ENCODE measurements around the gene NOL6. TPM values are rescaled to one million over a fixed set of nuclear protein-coding genes. Genes with fewer than 3 reads are reported as not detected.
"Not testable (repeated sequence)": the region's sequence is repeated elsewhere in the genome, so short reads cannot be mapped to it uniquely, and the experiment has no call there.

The NOL6 gene, protein sequence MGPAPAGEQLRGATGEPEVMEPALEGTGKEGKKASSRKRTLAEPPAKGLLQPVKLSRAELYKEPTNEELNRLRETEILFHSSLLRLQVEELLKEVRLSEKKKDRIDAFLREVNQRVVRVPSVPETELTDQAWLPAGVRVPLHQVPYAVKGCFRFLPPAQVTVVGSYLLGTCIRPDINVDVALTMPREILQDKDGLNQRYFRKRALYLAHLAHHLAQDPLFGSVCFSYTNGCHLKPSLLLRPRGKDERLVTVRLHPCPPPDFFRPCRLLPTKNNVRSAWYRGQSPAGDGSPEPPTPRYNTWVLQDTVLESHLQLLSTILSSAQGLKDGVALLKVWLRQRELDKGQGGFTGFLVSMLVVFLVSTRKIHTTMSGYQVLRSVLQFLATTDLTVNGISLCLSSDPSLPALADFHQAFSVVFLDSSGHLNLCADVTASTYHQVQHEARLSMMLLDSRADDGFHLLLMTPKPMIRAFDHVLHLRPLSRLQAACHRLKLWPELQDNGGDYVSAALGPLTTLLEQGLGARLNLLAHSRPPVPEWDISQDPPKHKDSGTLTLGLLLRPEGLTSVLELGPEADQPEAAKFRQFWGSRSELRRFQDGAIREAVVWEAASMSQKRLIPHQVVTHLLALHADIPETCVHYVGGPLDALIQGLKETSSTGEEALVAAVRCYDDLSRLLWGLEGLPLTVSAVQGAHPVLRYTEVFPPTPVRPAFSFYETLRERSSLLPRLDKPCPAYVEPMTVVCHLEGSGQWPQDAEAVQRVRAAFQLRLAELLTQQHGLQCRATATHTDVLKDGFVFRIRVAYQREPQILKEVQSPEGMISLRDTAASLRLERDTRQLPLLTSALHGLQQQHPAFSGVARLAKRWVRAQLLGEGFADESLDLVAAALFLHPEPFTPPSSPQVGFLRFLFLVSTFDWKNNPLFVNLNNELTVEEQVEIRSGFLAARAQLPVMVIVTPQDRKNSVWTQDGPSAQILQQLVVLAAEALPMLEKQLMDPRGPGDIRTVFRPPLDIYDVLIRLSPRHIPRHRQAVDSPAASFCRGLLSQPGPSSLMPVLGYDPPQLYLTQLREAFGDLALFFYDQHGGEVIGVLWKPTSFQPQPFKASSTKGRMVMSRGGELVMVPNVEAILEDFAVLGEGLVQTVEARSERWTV
- total RNA-seq, result 10 to 100 TPM; 18.8 to 20.2 (median 18.8) TPM
- long read RNA-seq, donor 1, full-length matches to known transcripts, result 3 of 19 reads
- long read RNA-seq, donor 1, partial matches to known transcripts, result 11 of 19 reads
- long read RNA-seq, donor 1, other reads (novel, unspliced or antisense), result 5 of 19 reads
- long read RNA-seq, donor 2, full-length matches to known transcripts, result 2 of 4 reads
- long read RNA-seq, donor 2, partial matches to known transcripts, result 1 of 4 reads
- long read RNA-seq, donor 2, other reads (novel, unspliced or antisense), result 1 of 4 reads

GRCh38 chr9:33473643-33474352 is at the start of gene NOL6:
TSS of gene NOL6 (minus strand) at chr9:33473924. CDS start at chr9:33473842, 82 bp downstream.
- peaks cover 2% of the 10 kb centered on the region for H3K36me3 ChIP-seq (ENCODE audit: low read depth)
- H3K4me1 ChIP-seq (ENCODE audit: low read depth), result peaks cover 9% of the 10 kb centered on the region
- no peaks in the 10 kb centered on the region for H3K9me3 ChIP-seq
- ATAC-seq (peak; percentile 100), DNase-seq (peak; percentile 97 to 99 (median 98))
- no peak for TF ChIP-seq CTCF (IDR thresholded peaks at IDR 0.05)
- intact Hi-C loops (cut with DNase I, micrococcal nuclease), result no loop called here
- peak within 1 kb of the TSS; percentile 42 for H3K4me3 ChIP-seq

DNA sequence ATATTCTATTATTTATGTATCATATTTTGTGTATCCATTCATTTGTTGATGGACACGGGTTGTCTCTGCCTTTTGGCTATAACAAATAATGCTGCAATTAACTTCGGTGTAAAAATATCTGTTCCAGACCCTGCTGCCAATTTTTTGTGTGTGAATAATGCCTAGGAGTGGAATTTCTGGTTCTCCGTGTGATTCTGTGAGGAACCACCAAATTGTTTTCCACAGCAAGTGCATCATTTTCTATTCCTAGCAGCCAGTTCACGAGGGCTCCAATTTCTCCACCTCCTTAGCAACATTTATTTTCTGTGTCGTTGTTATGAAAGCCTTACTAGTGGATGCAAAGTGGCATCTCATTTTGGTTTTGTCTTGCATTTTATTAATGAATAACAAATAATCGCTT is 48.1 kb upstream of the NOL6 start:
- ATAC-seq, result not testable (repeated sequence)

GRCh38 chr9:33517934-33518577 is 44.3 kb upstream of the NOL6 start:
- H3K4me3 ChIP-seq; H3K36me3 ChIP-seq (ENCODE audit: low read depth); intact Hi-C loops (cut with DNase I, micrococcal nuclease); ATAC-seq; DNase-seq; H3K9me3 ChIP-seq; H3K4me1 ChIP-seq (ENCODE audit: low read depth): not testable (repeated sequence)

More for the DNA sequence above, 48.1 kb upstream of the NOL6 start:
- H3K9me3 ChIP-seq; H3K4me3 ChIP-seq; H3K36me3 ChIP-seq (ENCODE audit: low read depth); DNase-seq; H3K4me1 ChIP-seq (ENCODE audit: low read depth); intact Hi-C loops (cut with DNase I, micrococcal nuclease): not testable (repeated sequence)

GRCh38 chr9:33517373-33517772 is 43.6 kb upstream of the NOL6 start:
- Histone ChIP-seq H3K9me3 (peaks cover 6% of the 10 kb centered on the region), H3K36me3 (ENCODE audit: low read depth) (no peaks in the 10 kb centered on the region), H3K4me3 (no peak overlapping the region), H3K4me1 (ENCODE audit: low read depth) (no peaks in the 10 kb centered on the region)
- TF ChIP-seq CTCF (IDR thresholded peaks at IDR 0.05), result peak; percentile 39
- intact Hi-C loops (cut with DNase I, micrococcal nuclease), result no loop called here
- ATAC-seq (peak; percentile 48), DNase-seq (peak in 1 of 3 donors; percentile 39)

DNA sequence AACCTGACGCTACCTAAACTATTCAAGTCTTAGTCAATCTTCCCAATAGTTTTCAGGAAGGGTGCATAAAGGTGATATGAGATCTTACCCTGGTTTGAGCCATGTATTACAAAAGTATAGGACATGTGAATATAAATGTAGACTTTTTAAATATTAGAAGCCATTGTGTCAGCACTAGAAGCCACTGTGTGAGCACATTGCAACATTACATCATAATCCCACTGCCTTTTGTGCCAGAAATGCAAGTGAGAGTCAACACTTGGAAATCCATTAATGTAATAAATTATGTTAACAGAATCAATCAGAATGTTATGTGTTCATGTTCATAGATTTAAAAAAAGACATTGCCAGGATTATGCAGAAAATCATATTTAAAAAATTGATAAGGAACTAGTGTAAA is 42.7 kb upstream of the NOL6 start:
- DNase-seq; H3K4me3 ChIP-seq; intact Hi-C loops (cut with DNase I, micrococcal nuclease); ATAC-seq; H3K9me3 ChIP-seq; H3K36me3 ChIP-seq (ENCODE audit: low read depth); H3K4me1 ChIP-seq (ENCODE audit: low read depth): not testable (repeated sequence)

DNA sequence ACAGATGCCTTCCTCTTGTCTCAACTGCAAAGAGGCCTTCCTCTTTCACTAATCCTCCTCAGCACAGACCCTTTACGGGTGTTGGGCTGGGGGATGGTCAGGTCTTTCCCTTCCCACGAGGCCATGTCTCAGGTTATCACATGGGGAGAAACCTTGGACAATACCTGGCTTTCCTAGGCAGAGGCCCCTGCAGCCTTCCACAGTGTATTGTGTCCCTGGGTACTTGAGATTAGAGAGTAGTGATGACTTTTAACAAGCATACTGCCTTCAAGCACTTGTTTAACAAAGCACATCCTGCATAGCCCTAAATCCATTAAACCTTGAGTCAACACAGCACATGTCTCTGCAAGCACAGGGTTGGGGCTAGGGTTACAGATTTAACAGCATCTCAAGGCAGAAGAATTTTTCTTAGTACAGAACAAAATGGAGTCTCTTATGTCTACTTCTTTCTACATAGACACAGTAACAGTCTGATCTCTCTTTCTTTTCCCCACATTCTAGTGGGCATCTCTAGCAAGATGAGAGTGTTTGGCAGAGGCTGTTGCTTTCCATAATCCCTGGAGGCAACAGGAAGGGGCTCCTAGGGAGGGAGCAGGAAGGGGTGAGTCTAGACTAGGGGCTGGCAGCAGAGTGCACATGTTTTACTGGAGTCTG is 41.7 kb upstream of the NOL6 start:
- DNase-seq; H3K4me3 ChIP-seq; H3K9me3 ChIP-seq; ATAC-seq; H3K36me3 ChIP-seq (ENCODE audit: low read depth); H3K4me1 ChIP-seq (ENCODE audit: low read depth); intact Hi-C loops (cut with DNase I, micrococcal nuclease): not testable (repeated sequence)

DNA sequence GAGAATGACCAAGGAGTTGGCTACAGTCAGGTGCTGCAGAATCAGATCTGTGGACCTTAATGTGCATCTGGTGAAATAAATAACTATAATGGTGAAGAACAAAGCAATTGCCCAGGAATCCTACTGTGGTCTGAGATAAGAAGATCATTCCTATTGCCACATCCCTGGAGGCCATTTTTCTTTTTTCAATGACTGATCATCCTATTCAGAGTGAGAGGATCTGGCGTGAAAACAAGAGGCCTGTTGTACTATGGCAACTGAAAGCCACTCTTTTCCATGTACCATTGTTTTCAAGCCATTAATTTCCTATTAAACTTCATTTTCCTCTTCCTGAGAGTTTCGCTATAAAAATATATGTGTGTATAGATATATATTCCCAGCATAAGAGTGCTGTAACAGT is 38.8 kb upstream of the NOL6 start:
- H3K9me3 ChIP-seq; H3K4me3 ChIP-seq; intact Hi-C loops (cut with DNase I, micrococcal nuclease): not testable (repeated sequence)

DNA sequence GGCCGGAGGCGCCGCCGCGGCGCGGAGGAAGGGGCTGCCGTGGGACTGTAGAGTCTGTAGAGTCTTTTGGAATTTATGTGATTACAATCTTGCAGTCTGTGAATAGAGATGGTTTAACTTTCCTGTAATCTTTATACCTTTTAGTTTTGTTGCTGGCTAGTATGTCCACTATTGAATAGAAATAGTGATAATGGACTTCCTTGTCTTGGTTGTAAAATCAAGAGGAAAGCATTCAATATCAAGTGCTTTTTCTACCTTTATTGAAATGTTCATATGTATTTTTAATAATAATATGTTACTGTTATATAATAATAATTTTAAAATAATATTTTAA is 37.4 kb upstream of the NOL6 start:
- ATAC-seq; intact Hi-C loops (cut with DNase I, micrococcal nuclease); H3K9me3 ChIP-seq; H3K36me3 ChIP-seq (ENCODE audit: low read depth); H3K4me1 ChIP-seq (ENCODE audit: low read depth); DNase-seq: not testable (repeated sequence)
- peak overlapping the region; percentile 11 for H3K4me3 ChIP-seq

More for the DNA sequence above, 38.8 kb upstream of the NOL6 start:
- H3K36me3 ChIP-seq (ENCODE audit: low read depth); ATAC-seq; DNase-seq; H3K4me1 ChIP-seq (ENCODE audit: low read depth): not testable (repeated sequence)
